GM19438 (cell line): ENCODE results near the gene KLHL12.

ENCODE experiments used
- ATAC-seq: cut with Tn5 transposase; IDR thresholded peaks from one replicate; pipeline ENCODE4 v1.9.1; 2021; ENCODE audit warnings: low read depth; ENCODE audit not compliant: unreplicated experiment

Gene KLHL12

DNA sequence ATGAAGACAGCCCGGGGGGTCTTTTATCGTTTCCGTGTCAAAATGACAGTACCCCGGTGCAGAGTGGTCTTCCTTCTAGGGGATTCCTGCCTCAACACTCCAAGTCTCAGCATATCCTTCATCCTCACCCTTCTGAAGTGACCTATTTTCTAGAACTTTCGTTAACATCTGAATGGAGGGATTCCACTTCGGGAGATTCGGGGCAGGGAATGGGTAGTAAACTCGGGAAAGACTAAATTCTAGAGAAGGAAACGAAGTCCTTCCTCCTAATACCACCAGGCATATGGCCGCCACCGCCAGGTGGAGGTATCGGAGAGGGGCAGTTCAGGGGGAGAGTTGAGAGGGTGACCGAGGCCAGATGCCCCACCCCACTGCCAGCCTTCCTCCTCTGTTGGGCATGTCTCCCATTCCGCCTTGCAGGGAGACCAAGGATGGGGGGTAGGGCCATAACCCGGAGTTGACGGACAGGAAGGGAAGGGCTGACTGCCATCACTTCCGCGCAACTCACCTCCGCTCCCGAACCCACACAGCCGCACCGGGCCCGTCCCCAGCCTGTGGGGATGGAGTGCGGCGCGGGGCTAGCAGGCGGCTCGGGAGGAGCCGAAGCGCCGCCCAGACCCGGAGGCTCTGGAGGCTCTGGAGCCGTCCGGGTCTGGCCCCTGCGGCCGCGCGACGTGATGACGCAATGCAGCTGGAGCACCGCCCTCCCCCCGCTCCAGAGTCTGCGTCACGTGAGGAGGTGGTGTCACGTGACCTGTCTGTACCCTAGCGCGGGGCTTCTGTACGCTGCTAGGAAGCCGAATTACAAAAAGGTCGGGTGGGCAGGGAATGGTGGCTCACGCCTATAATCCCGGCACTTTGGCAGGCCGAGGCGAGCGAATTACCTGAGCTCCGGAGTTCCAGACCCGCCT lies at the start of gene KLHL12:
KLHL12 (minus strand) TSS at position 654 of the 911 bp plus-strand sequence. CDS start 2,072 bp downstream, outside the sequence.
- ATAC-seq = peak; percentile 95

DNA sequence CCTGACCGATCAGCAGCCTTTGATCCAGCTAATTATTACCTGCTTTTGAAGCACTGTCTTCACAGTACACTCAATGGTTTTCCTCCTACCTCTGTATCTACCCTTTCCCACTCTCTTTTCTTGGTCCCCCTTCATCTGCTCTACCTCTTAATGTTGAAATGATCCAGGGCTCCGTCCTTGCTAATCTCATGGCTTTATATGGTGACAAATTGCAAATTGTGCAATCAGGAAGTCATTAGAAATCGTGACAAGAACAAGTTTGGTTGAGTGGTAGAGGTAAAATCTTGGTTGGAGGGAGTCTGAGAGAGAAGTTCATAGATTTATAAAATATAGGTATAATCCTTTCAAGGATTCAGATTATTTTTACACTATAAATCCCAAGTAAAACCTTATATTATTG lies 49.6 kb upstream of the KLHL12 start:
- ATAC-seq = no peak

GRCh38 chr1:202974856-202975255 lies 47.8 kb upstream of the KLHL12 start:
- ATAC-seq = no peak

DNA sequence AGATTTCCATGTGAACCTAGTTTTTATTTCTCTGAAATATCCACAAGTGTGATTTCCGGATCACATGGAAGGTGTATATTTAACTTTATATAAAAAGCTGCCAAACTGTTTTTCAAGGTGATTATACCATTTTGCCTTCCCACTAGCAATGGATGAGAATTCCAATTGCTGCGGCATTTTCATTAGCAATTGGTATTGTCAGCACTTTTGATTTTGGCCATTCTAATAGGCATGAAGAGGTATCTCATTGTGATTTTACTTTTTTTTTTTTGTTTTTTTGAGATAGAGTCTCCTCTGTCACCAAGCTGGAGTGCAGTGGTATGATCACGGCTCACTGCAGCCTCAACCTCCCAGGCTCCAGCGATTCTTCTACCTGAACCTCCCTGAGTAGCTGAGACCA lies 45.0 kb upstream of the KLHL12 start:
- ATAC-seq = no peak

- ATAC-seq = peak; percentile 52
Observed at GRCh38 chr1:202968895-202969295, 41.9 kb upstream of the KLHL12 start.

GRCh38 chr1:202968351-202968750 lies 41.3 kb upstream of the KLHL12 start:
- no peak for ATAC-seq

DNA sequence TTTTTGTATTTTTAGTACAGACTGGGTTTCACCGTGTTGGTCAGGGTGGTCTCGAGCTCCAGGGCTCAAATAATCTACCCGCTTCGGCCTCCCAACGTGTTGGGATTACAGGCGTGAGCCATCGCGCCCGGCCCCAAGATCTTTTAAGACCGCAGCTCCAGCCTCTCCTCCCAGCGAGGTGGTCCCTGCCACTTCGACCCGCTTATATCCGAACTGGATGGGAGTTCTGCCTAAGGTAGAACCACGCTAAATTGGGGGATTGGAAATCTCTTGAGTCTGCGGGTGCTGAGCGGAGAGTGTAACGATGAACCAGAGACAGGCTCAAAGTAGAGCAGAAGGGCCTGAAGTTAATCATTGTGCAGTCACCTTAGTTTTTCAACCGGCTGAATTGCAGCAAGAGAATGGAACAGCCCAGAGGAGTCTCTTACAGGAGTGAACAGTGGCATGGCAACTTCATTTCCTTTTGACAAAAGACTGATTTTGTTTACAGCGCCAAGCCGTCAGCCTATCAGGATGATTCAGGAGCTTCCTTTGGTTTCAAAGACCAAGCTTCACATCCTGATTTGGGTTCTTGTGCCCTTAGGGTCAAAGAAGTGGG lies 40.7 kb upstream of the KLHL12 start:
- ATAC-seq = peak; percentile 5

DNA sequence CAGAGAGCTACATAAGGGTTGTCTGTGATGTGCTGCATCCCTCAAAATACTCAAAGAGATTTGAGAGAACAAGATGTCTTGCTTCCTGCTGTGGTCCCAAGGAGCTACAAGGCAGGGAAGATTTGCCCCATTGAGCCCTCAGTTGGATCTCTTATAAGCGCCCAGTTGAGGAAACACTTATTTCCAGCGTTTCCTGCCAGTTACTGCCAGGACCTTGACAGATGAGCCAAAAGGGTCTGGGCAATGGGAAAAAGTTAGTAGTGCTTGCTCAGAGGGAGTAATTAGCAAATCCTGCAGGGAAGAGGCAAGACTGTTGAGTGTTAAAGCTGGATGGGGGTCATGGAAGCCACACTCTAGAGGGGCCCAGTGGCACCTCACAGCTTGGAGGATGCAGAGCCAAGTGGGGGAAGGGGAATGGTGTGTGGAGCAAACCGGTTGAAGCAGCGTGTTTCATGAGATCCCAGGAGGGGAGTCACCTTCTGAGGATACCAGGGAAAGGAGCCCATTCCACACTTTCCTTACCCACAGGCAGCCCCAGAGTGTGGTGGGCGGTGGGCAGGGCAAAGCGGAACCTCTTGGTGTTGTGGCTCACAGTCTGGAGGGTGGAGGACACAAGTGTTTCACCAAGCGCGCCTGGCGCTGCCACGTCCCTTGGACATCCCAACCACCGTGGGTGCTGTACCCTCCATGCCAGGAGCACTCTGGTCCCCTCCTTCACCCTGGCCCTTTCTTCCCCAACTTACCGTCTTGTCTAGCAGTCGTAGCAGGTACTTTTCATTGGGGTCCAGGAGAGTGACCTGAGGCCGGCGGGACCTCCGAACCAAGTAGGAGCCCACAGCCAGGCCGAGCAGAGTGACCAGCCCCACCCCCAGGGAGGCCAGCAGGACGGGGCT lies 39.2 kb upstream of the KLHL12 start:
- ATAC-seq = no peak

GRCh38 chr1:202965422-202965821 lies 38.4 kb upstream of the KLHL12 start:
- no peak for ATAC-seq

DNA sequence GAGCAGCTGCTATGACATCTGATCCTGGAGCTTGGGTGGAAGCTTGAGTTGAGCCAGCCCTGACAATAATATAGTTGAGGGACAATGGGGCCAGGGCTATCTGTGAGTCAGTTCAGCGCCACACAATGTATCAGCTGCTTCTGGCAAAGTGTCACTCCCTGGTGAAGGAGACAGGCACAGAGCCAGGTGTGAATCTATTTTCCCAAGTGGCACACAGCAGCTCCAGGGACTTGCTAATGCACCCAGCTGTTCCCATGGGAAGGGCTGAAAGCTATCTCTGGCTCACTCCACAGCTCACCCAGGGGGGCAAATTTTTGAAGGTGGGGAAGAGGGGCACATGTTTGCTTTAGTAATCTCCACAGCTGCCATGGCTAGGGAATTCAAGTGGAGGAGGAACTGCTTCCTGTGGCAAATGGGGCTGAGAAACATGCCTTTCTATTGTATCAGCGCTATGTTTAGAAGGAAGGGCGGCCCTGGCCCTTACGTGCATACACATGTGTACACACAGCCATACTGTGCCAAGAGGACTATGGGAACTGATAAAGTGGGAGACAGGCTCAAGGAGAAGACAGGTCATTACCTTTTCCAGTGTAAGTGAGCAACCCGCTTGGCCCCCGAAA lies 37.9 kb upstream of the KLHL12 start:
- no peak for ATAC-seq

DNA sequence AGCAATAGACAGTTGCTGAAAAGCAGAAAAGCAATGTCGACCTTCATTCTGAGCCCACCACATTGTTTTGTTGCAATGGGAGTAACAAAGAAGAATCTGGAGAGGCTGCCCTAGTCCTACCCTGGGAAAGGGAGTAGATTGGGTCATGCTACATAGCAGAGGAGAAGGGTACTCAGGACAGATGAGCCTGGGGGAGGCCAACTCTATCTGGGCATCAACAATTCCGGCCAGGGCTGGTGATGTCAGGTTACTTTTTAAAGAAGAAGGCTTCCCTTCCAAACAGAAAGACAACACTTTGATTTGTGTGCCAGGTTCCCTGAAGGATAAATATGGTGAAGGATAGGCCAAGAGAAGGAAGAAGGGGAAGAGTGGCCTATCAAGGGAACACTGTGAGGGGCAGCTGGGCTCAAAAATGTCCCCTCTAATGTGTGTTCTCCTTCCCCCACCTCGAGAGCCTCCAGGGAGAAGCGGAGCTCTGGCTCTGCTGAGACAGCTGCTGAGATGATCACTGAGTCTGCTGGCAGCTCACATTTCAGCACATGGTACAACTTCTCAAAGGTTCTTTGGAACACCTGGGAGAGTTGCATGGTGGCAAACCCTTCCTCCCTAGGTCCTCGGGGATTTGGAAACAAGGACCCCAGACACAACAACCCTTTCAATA lies 34.3 kb upstream of the KLHL12 start:
- ATAC-seq = no peak

DNA sequence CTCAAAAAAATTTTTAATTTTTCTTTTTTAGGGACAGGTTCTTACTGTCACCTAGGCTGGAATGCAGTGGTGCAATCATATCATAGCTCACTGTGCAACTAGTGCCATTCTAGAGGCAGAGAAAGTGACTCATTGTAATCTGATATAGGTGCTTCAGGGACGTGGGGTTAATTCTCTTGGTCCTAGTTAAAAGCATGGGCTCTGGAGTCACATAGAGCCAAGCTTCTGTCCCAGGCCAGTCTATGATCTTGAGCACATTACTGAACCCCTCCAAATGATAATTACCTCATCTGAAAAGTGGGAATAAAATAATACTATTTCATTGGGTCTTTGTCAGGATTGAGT lies 32.2 kb upstream of the KLHL12 start:
- no peak for ATAC-seq

GRCh38 chr1:202958544-202959275 lies 31.7 kb upstream of the KLHL12 start:
- no peak for ATAC-seq

GRCh38 chr1:202957733-202958543 lies 30.9 kb upstream of the KLHL12 start, which contains the start of gene ADIPOR1:
Gene ADIPOR1, minus strand, starts transcription at chr1:202958312. Its CDS starts 7,242 bp downstream, at chr1:202951070.
- peak; percentile 98 for ATAC-seq

- ATAC-seq = no peak
Observed at GRCh38 chr1:202956969-202957368, 29.9 kb upstream of the KLHL12 start.

- ATAC-seq = no peak
Observed at GRCh38 chr1:202954057-202954745, 27.2 kb upstream of the KLHL12 start.

GRCh38 chr1:202953392-202953791 lies 26.4 kb upstream of the KLHL12 start:
- no peak for ATAC-seq

DNA sequence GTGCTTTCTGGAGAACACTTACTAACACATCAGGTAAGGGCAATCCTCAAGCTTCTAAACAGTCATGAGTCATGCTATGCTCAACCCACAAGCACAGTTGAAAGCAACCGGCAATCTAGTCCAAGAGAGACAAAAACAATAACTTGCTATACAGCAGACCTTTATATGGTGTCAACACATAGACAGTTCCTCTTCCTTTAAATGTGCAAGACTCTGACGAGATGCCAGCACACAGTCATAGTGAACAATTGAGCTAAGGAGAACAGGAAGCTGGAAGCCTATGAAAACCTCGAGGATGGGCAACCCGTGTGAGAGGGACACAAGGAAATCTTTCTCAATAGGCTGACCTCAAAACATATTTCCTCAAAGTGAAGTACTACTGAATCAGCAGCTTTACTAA lies 25.8 kb upstream of the KLHL12 start:
- ATAC-seq = no peak
